Measurements from ENCODE around the gene DEGS2. TPM values are rescaled to one million over a fixed set of nuclear protein-coding genes. Genes with fewer than 3 reads are reported as not detected.

DEGS2 gene
- total and polyA plus RNA-seq, 2 of the 13 experiments (the other 11 are each of a cell fraction or from before 2014, with no cell fraction given) = 0.09 TPM

DNA sequence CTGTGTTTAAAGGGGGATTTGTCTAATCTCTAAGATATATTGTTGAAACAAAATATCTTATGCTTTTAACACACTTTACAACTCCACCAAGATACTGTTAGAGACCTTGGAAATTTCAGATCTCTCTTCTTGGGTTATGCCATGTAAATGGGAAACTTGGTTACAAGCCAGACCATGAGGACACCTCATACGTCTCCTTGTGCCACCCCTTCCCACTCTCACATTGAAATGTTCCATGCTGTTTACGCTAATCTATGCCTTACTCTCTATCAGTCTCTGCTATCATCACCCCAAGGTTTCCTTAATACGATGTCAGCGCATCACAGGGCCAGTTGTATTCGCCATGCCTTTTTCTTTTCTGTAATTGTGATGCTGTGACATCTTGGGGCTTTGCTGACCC, 13.4 kb upstream of the DEGS2 start:
- DNase-seq (ENCODE audit: low spot score) (no peak), ATAC-seq (no peak), FAIRE-seq (no peak)
- H3K27ac ChIP-seq (ENCODE audit: extremely low read length, insufficient read depth, low read length) = no peak overlapping the region
- ChIA-PET POLR2A (no interaction called here), CTCF (ENCODE audit: low intra/inter-chr PET ratio, low total read pairs) (no interaction called here)
- H3K4me3 ChIP-seq (replicated peaks in 1 of 3; ENCODE audit: insufficient read depth in 1 of 3, low read depth in 2 of 3, low read length in 3 of 3) = no peak overlapping the region
- no peaks in the 10 kb centered on the region for H4K20me1 ChIP-seq (ENCODE audit: insufficient read depth, low read length)
- in situ Hi-C loops (cut with HindIII; ENCODE audit: extremely low pct_ligation_motif_present, low pct_unique_long_range_greater_than_20kb) (no loop called here), intact Hi-C loops (cut with micrococcal nuclease; ENCODE audit: unreplicated experiment) (no loop called here)
- no TSS peak for BruUV-seq (replicated peaks)
- H3K4me1 ChIP-seq (ENCODE audit: insufficient read depth, low read length) = peaks cover 18% of the 10 kb centered on the region
- peaks cover 1 to 7% of the 10 kb centered on the region in 2 experiments; a peak in 3 of 5 replicates for H3K27me3 ChIP-seq (ENCODE audit: control insufficient read depth in 1 of 2, insufficient read depth in 2 of 2, low read length in 2 of 2)
- H3K9me3 ChIP-seq (ENCODE audit: low read length) = no peaks in the 10 kb centered on the region
- no peak overlapping the region for H3K9ac ChIP-seq (ENCODE audit: insufficient read depth, low read depth, low read length)
- 62% methylated on average over 5 of the region's 5 CpGs for WGBS (ENCODE audit: low lambda C conversion rate)
- no peak overlapping the region for H2AFZ ChIP-seq (ENCODE audit: low read length)
- H3K79me2 ChIP-seq (ENCODE audit: insufficient read depth, low read length) = no peaks in the 10 kb centered on the region
- no peak for TF ChIP-seq SRSF9 (IDR thresholded peaks at IDR 0.05; ENCODE audit: borderline replicate concordance, insufficient read depth, low read depth, low read length, poor library complexity, severe bottlenecking)
- H3K4me2 ChIP-seq (ENCODE audit: low read depth, low read length) = no peak overlapping the region
- no peaks in the 10 kb centered on the region for H3K36me3 ChIP-seq (replicated peaks in 1 of 2; ENCODE audit: control insufficient read depth in 1 of 2, insufficient read depth in 2 of 2, low read length in 2 of 2)

DNA sequence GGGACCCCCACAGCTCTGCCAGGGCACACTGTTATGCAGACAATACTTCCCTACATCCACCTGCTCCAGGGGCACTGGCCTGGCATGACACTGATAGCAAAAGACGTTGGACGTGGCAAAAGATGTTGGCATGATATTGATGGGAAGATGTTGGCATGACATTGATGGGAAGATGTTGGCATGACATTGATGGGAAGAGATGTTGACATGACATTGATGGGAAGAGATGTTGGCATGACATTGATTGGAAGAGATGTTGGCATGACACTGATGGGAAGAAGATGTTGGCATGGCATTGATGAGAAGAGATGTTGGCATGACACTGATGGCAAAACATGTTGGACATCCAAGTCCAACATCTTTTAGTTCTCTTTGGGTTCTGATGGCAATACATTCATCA, 11.4 kb upstream of the DEGS2 start:
- BruUV-seq (replicated peaks) = no TSS peak
- Histone ChIP-seq H3K36me3 (replicated peaks in 1 of 2; ENCODE audit: control insufficient read depth in 1 of 2, insufficient read depth in 2 of 2, low read length in 2 of 2) (no peaks in the 10 kb centered on the region), H4K20me1 (ENCODE audit: insufficient read depth, low read length) (no peaks in the 10 kb centered on the region), H3K4me1 (ENCODE audit: insufficient read depth, low read length) (peaks cover 5% of the 10 kb centered on the region), H3K27me3 (ENCODE audit: control insufficient read depth in 1 of 2, insufficient read depth in 2 of 2, low read length in 2 of 2) (peaks cover 1 to 7% of the 10 kb centered on the region in 2 experiments; a peak in 3 of 5 replicates), H3K9ac (ENCODE audit: insufficient read depth, low read depth, low read length) (no peak overlapping the region), H3K9me3 (ENCODE audit: low read length) (no peaks in the 10 kb centered on the region), H3K27ac (ENCODE audit: extremely low read length, insufficient read depth, low read length) (no peak overlapping the region), H3K4me2 (ENCODE audit: low read depth, low read length) (no peak overlapping the region), H3K4me3 (replicated peaks in 1 of 3; ENCODE audit: insufficient read depth in 1 of 3, low read depth in 2 of 3, low read length in 3 of 3) (no peak overlapping the region), H2AFZ (ENCODE audit: low read length) (no peak overlapping the region), H3K79me2 (ENCODE audit: insufficient read depth, low read length) (no peaks in the 10 kb centered on the region)
- 78% methylated on average over 2 of the region's 2 CpGs for WGBS (ENCODE audit: low lambda C conversion rate)
- intact Hi-C loops (cut with micrococcal nuclease; ENCODE audit: unreplicated experiment) (no loop called here), in situ Hi-C loops (cut with HindIII; ENCODE audit: extremely low pct_ligation_motif_present, low pct_unique_long_range_greater_than_20kb) (no loop called here)
- FAIRE-seq (no peak), ATAC-seq (no peak), DNase-seq (ENCODE audit: low spot score) (no peak)
- CTCF ChIA-PET (ENCODE audit: low intra/inter-chr PET ratio, low total read pairs) = no interaction called here
- POLR2A ChIA-PET = no interaction called here
- TF ChIP-seq RBAK (CRISPR knock-in tag; IDR thresholded peaks at IDR 0.05) (no peak), SAP130 (CRISPR knock-in tag; IDR thresholded peaks at IDR 0.05; ENCODE audit: low read depth) (no peak), CC2D1A (CRISPR knock-in tag; IDR thresholded peaks at IDR 0.05) (no peak), KMT2B (CRISPR knock-in tag; IDR thresholded peaks at IDR 0.05) (no peak), FIP1L1 (IDR thresholded peaks at IDR 0.05; ENCODE audit: borderline replicate concordance, insufficient read depth, low read depth, low read length) (no peak), RXRA (CRISPR knock-in tag; IDR thresholded peaks at IDR 0.05) (no peak), RORA (CRISPR knock-in tag; IDR thresholded peaks at IDR 0.05) (no peak), ZFP36L1 (CRISPR knock-in tag; IDR thresholded peaks at IDR 0.05) (no peak), ZNF143 (CRISPR knock-in tag; IDR thresholded peaks at IDR 0.05) (no peak), TCF12 (IDR thresholded peaks at IDR 0.05) (no peak), TCF12 (CRISPR knock-in tag; IDR thresholded peaks at IDR 0.05) (no peak), SRSF9 (IDR thresholded peaks at IDR 0.05; ENCODE audit: borderline replicate concordance, insufficient read depth, low read depth, low read length, poor library complexity, severe bottlenecking) (no peak)
- TF ChIP-seq, protein P1, sequence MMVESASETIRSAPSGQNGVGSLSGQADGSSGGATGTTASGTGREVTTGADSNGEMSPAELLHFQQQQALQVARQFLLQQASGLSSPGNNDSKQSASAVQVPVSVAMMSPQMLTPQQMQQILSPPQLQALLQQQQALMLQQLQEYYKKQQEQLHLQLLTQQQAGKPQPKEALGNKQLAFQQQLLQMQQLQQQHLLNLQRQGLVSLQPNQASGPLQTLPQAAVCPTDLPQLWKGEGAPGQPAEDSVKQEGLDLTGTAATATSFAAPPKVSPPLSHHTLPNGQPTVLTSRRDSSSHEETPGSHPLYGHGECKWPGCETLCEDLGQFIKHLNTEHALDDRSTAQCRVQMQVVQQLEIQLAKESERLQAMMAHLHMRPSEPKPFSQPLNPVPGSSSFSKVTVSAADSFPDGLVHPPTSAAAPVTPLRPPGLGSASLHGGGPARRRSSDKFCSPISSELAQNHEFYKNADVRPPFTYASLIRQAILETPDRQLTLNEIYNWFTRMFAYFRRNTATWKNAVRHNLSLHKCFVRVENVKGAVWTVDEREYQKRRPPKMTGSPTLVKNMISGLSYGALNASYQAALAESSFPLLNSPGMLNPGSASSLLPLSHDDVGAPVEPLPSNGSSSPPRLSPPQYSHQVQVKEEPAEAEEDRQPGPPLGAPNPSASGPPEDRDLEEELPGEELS (CRISPR knock-in tag; IDR thresholded peaks at IDR 0.05) = no peak
- TF ChIP-seq, protein P2, sequence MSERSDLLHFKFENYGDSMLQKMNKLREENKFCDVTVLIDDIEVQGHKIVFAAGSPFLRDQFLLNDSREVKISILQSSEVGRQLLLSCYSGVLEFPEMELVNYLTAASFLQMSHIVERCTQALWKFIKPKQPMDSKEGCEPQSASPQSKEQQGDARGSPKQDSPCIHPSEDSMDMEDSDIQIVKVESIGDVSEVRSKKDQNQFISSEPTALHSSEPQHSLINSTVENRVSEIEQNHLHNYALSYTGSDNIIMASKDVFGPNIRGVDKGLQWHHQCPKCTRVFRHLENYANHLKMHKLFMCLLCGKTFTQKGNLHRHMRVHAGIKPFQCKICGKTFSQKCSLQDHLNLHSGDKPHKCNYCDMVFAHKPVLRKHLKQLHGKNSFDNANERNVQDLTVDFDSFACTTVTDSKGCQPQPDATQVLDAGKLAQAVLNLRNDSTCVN (CRISPR knock-in tag; IDR thresholded peaks at IDR 0.05; ENCODE audit: borderline replicate concordance) = no peak

Data from HepG2 (cell line).